GM21515 (cell line): ENCODE measurements around the gene FNDC3B.

ENCODE experiments used
- ATAC-seq: cut with Tn5 transposase; IDR thresholded peaks from one replicate; pipeline ENCODE4 v1.9.1; 2021; ENCODE audit not compliant: unreplicated experiment

The FNDC3B gene

DNA sequence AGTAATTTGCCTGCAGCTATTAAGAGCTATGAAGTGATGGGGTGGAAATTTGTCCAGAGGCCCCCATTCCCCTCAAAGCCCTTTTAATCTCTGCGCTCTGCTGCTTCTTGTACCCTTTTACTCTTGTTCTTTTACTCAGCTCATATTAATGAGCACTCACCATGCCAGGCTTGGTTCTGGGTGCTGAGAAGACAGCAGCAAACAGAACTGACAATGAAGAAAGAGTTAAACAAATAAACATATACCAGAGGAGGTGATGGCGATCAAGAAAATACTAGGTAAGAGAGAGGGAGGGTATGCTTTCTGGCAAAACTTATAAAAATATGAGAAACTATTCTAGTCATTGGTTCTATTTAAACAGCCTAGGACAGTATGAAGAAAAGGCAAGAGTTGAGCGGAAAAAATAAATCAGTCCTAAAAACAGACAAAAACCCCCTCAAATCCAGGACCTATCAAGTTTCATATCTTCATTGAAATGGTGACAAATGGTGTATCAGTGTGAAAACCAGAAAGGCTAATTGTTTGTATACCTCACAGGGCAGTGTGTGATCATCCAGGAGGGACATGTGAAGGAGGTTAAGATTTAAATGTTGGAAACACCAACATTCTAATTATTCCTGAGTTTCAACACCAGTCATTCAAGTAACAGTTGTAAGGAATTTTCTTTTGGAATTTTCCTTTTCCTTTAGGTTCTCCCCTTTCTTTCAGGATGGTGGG, 144.9 kb downstream of the FNDC3B start:
- ATAC-seq = no peak

DNA sequence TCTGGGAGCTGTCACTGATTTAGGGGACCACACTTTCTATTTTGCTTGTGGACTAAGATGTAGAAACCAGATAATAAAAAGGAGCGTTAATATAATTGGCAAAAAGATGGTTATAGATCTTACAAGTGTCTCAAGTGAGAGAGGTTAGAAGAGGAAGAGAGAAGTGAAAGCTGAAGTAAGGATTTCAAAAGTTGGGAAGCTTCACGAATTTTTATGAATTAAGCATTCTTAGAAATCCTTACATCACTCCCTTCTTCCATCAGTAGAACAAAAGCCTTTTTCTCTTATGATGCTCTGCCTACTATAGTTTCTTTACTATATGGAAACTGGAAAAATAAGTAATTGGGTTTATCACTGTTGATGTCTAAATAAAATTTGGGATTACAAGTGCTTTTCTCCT, 146.5 kb downstream of the FNDC3B start:
- no peak for ATAC-seq

DNA sequence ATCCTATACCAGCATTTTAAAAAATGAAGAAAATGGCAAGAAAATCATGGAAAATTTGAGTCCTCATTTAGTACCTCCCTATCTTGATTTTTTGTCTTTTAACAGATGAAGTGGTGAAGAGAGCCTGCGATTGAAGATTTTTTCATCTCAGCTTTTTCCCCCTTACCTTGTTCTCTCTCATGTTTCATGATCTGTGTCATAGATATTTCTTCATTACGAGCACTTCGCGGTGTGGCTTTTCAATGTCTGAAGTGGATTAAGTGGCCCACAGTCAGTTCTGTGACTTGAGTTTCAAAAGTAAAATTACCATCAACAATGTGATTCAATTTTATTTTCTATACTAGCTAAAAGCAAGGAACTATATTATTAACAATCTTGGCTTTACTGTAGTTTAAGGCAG, 147.2 kb downstream of the FNDC3B start:
- no peak for ATAC-seq

DNA sequence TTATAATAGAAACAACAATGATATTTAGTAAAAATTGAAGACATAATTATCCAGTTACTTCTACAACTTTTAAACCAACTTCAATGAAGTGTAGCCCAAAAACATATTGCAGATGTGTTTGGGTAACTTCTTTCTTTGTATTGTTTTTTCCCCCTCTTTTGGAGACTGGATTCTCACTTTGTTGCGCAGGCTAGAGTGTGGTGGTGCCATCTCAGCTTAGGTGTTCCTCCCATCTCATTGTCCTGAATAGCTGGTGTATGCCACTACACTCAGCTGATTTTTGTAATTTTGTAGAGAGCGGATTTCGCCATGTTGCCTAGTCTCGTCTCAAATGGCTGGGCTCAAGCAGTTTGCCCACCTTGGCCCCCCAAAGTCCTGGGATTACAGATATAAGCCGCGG, 148.1 kb downstream of the FNDC3B start:
- no peak for ATAC-seq

DNA sequence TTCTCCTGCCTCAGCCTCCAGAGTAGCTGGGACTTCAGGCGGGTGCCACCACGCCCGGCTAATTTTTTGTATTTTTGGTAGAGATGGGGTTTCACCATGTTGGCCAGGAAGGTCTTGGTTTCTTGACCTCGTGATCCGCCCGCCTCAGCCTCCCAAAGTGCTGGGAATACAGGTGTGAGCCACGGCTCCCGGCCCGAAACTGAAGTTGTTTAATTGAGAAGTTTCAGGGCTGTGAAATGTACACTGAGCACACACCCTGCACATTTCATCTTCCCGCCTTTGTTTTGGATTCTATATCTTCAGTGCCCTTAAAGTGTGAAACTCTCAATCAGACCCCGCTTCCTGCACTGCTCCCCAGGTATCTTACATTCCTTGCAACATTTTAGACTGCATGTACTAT, 149.1 kb downstream of the FNDC3B start:
- ATAC-seq = no peak

DNA sequence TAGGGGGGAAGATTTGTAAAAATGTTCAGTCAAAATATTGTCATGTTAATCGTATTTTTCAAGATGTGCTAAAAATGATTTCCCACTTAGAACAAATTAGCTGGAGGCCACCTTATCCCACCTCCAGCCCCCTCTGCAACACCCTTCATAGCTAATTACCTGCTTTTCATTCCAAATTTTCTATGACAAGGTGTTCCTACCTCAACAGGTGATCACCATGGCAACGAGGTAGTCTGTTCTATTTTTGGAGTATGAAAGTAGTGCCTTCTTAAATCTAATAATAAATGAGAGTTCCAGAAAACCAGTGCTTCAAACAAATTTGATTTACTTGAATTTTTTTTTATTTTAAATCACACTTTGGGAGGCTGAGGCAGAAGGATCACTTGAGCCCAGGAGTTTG, 149.8 kb downstream of the FNDC3B start:
- no peak for ATAC-seq

DNA sequence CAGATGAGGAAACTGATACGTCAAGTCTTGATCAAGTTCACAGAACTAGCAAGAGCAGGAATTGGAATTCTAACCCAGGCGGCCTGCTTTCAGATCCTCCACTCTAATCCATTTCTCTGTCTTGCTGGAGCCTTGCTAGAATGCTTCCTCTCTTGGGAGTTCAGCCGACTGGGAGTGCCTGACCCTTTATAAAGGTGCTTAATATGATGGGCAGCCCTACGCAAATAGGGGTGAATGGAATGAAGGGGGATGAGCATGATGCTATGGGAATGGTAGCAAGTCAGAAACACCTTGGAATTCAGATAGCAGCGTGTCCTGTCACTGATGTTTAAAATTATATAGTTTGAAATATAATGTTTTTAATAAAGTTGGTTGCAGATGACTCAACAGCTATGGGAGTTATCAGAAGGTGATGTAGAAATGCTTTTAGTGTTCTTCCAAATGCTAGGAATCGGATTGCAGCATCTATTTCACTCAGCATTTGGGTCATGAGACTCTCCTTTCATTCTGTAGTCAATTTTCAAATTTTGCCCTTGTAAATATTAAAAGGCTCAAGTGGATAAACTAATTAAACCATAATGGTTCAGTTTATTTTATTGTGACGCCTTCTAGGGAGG, 150.7 kb downstream of the FNDC3B start:
- no peak for ATAC-seq

DNA sequence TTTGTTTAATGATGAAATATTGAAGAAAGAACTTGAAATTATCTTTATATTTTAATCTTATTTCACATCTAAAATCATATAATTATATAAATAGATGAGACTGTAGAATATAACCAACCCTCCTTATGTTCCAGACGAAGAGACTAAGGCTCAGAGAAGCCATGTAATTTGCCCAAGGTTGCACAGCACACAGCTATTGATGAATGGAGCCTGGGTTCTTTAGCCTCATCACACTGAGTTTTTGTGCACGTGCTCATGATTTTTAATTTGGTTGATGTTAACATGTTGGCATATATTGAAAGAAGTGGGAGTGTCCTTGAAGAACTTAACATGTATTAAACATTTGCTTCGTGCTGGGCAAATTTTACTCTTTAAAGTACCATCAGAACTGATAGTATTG, 151.6 kb downstream of the FNDC3B start:
- no peak for ATAC-seq

DNA sequence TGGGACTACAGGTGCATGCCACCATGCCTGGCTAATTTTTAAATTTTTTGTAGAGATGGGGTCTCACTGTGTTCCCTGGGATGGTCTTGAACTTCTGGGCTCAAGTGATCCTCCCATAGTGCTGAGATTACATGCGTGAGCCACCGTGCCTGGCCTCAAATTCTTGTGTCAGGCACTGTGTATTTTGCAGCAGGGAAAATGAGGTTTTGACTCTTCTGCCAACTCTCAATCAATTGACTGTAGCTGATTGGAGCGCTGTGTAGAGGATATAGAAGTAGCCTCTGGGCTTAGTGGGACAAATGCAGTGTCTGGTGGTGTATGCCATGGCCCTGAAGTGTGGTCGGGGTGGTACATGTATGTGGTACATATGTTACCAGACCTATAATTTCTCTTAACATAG, 152.3 kb downstream of the FNDC3B start:
- no peak for ATAC-seq

DNA sequence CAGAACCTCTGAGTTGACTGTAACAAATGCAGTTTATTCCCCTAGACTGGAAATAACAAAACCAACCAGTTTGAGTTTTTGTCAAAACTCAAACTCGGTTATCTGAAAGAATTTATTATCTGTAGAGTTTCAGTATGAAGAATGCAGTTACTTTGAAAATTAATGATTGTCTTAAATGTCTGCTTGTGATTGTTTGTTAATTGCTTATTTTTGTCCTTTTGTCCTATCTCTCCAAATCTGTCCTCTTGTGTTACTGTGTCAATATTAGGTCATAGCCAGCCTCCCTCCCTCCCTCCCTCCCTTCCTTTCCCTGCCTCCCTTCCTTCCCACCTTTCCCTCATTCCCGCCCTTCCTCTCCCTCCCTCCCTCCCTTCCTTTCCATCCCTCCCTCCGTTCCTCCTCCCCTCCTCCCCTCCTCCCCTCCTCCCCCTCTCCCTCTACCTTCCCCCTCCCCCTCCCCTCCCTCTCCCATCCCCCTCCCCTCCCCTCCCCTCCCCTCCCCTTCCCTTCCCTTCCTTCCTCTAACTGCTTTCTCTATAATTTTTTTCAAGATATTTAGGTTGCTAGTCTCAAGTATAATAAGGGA, 153.5 kb downstream of the FNDC3B start:
- ATAC-seq = no peak

DNA sequence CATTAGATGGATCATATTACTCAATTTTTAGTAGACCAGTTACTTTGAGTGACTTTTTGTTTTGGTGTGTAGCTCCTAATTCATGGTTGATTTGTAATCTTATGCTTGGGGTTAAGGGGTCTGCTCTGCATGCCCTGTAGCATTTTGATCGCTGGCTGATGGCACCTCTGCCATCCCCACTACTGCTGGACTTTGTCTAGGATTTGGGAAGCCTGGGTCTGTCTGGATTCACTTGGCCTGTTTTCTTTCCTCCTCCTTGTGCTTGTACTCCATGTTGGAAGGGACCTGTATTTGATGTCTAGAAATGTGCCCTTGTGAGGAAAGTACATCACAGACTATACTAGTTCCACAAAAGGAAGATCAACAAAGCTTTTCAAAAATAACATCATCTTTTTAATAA, 154.1 kb downstream of the FNDC3B start:
- no peak for ATAC-seq

DNA sequence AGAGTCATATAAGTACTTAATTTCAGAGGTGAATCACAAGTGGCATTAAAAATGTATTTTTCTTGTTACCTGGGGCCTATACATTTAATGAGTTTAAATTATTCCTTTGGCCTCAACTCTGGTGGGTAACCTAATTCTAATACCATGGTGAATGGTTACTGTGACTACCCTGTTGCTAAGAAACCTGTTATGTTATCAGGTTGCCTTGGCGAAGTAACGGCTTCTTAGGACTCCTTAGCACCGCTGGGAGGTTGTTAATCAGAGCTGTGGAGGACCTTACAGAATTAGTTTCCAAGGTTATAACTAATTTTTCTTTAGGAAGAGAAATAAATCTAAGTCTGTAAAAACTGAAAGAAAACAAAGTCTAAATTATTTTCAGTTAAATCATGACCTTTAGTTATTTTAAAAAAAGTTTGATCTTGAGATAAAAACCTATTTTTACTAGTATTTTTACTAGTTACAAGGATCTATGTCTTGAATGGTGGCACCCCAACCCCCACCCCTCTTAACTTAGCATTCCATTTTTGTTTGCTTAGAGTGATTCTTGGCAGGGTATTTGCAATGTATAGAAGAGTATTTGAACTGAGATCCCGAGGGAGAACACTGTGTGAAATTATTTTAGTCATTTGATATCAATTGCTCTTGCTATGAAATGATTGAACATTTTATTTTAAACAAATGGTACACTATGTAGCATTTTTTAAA, 155.5 kb downstream of the FNDC3B start:
- ATAC-seq = no peak

DNA sequence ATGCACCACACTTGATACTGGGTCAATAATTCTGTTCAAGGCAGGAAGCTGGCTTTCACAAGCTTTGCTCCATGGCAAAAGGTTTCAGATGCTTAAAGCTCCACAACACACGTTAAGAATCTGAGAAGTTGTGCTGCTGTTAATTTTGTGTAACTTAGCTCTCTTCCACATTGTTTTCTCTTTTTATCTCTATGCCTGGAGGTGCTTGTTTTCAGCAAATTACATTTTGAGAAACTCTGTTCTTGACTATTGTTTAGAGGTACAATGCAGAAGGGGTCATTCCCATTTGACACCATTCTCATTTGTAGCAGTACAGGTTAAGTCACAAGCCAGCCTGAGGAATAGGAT, 156.0 kb downstream of the FNDC3B start:
- ATAC-seq = no peak

DNA sequence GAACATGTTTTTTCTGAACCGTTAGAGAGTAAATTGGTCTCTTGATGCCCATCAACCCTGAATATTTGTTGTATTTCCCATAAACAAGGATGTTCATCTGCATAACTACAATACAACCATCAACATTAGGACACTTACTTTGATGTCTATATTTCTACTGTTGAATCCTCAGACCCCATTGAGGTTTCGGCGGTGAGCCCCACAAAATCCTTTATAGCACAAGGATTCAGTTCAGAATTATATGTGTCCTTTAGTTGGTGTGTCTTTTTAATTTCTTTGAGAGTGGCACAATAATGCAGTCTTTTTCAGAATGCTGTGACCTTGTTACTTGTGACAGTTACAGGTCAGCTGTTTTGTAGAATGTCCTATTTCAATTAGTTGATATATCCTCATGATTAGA, 158.0 kb downstream of the FNDC3B start:
- ATAC-seq = no peak

DNA sequence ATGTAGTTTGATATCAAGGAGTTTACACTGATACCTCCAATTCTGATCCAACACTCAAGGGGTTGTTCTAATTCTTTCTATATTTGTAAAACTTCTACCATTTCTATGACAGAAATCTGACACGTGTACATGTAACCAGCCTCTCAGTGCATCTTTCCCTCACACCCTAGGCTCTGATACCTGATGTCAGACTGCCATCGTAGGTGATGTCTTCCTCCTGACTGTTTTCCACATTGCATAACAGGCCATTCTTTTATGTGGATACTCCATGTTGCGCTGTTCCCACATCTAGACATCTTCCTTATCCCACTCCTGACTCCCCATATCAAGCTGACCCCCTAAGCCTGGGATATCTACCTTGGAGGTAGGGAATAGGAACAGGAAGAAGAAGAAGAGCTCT, 159.1 kb downstream of the FNDC3B start:
- no peak for ATAC-seq

DNA sequence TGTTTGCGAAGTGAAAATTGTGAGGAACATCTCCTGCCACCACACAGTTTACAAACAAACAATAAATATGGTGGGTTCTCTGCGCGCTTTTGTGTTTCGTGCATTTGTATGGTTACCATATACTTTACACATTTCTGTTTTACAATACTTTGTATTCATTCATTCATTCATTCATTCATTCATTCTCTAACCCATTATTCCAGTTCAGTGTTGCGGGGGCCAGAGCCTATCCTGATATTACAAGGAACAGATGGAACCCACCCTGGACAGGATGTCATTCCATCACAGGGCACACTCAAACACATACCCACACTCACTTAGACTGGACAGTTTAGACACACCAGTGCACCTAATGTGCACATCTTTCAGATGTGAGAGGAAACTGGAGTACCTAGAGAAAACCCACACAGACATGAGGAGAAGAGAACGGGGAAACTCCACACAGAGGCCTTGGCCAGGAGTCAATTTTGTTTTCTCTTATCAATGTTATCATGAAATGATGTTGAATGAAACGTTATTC, 160.5 kb downstream of the FNDC3B start:
- no peak for ATAC-seq

DNA sequence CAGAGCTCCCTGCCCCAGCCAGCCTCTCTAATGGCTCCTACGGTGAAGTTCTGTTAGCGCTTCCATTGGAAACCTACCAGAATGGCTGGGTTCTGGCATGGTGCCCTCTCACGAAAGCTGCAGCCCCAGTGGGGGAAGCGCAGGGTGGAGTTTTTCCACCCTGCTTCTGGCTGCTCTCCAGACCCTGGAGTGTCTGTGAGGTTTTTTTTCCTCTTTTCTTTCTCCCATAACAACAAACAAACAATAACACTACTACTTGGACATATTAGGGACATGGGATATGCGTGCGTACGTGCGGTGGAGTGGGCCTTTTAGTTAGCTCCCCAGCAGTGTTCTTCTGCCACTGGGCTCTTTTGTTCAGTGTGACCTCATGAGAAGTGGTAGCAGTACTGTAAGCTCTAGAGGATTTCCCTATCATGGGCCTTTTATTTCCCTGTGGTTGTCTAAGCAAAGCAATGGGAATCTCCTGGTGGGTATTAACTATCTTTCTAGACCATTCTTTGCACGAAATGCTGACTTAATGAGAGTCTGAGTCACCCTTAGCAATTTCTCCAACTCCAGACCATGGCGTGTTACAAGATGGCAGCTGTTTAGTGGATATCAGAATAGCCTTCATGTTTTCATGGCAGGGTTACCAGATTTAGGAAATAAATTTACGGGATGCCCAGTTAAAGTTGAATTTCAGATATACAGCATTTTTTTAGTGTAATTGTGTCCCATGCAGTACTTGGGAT, 161.9 kb downstream of the FNDC3B start:
- no peak for ATAC-seq

DNA sequence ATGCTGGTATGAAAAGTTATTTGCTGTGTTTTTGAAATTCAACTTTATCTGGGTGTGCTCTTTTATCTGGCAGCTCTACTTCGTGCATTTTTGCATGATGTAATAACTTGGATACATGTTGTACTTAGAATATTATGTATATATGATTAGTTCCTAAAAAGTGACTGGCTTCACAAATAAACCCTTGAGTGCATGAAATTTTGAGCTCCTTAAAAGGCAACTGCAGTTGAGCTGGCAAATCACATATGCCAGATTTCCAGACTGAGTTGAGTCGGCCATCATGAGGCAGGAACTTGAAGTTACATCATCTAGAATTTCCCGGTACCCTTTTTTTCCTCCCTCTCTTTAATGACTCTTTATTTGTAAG, 162.5 kb downstream of the FNDC3B start:
- no peak for ATAC-seq

DNA sequence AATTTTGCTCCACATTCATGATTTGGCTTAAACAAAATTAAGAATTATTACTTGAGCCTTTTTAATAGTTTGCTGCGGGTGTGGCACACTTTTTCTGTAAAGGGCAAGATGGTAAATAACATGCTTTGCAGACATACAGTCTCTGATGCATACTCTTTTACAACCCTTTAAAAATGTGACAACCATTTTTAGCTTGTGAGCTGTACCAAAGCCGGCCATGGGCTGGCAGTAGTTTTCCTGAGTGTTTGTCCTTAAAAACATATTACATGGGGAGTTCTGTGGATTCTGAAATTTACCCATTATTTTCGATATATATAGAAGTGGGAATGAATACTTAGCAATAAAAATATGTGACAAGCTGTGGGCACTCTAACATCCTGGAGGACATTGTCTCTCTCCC, 163.4 kb downstream of the FNDC3B start:
- no peak for ATAC-seq

DNA sequence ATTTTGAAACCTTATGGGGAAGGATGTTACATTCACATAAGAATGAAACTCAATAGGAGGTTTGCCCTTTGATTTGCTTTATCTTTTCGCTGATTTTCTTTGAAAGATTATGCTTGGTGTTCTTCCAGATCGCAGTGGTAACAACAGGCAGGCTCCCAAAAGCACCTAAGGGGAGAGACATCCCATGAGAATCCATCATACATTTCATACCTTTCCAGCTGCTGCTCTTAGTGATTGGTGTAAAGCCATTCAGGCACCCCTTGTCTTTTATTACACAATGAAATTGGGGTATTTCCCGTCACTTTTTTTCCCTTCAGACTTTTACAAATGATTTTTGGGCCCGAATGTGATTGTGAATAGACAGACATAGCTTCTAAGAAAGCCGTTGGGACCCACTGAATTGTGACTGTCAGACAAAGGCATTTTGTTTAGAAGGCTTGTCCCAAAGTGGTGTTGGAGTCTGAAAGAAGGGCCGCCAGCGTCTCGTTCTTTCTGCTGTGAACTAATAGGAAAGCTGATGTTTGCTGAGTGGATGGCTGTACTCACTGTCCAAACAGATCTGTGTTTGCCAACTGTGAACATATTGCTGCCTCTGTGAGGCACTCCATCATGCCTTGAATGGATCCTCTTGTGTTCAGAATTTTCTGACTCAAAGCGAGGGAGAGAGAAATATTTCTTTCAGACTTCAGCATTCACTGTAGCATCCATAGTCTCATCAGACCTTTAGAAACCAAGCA, 164.3 kb downstream of the FNDC3B start:
- ATAC-seq = no peak

DNA sequence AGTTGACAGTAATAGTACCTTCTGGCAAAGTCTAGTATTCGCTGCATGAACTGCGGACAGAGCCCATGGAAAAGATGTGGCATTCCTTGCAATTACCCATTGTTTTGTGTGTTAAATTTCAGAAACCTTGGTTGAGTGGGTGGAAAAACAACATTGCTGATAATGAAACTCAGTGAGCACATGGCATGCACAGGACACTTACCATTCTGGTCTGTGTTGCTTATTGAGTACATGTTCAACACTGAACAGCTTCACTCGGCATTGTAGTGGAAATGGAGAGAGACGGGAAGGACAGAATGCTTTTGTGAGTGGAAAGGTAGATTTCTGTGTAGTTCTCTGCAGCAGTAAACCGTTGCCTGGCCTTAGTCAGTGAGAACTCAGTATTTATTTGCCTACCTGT, 165.3 kb downstream of the FNDC3B start:
- ATAC-seq = no peak
